Stimulated activated CD8-positive, alpha-beta memory T cell treated with anti-CD3 and anti-CD28 coated beads, Interleukin-12 subunit alpha, Interleukin-12 subunit beta, amount 100 ng/mL, for 24 hours (primary cell): ENCODE data around the gene SLC35F2.
"Not testable (repeated sequence)": the region's sequence is repeated elsewhere in the genome, so short reads cannot be mapped to it uniquely, and the experiment has no call there.

ENCODE experiments used
- DNase-seq: peaks from one replicate; pipeline ENCODE4 v3.0.0-alpha.2; 2020; ENCODE audit errors: extremely low read depth

Gene SLC35F2

GRCh38 chr11:107842412-107843100, 16.0 kb downstream of the SLC35F2 start:
- no peak for DNase-seq

- no peak for DNase-seq
Measured at GRCh38 chr11:107840129-107840484, 18.5 kb downstream of the SLC35F2 start.

GRCh38 chr11:107836851-107837250, 21.7 kb downstream of the SLC35F2 start:
- no peak for DNase-seq

- no peak for DNase-seq
Measured at GRCh38 chr11:107834995-107835394, 23.6 kb downstream of the SLC35F2 start.

- DNase-seq, result not testable (repeated sequence)
Measured at GRCh38 chr11:107833926-107834325, 24.7 kb downstream of the SLC35F2 start.

- no peak for DNase-seq
Measured at GRCh38 chr11:107830915-107831540, 27.6 kb downstream of the SLC35F2 start.

- no peak for DNase-seq
Measured at GRCh38 chr11:107827041-107827440, 31.5 kb downstream of the SLC35F2 start.

- DNase-seq, result no peak
Measured at GRCh38 chr11:107825875-107826274, 32.7 kb downstream of the SLC35F2 start.

GRCh38 chr11:107824668-107825369, 33.8 kb downstream of the SLC35F2 start:
- DNase-seq, result no peak

- DNase-seq, result no peak
Measured at GRCh38 chr11:107821199-107821927, 37.2 kb downstream of the SLC35F2 start.

- DNase-seq, result no peak
Measured at GRCh38 chr11:107819361-107820014, 39.1 kb downstream of the SLC35F2 start.

GRCh38 chr11:107818491-107818890, 40.1 kb downstream of the SLC35F2 start:
- DNase-seq, result no peak

GRCh38 chr11:107816028-107816427, 42.6 kb downstream of the SLC35F2 start:
- no peak for DNase-seq

- DNase-seq, result no peak
Measured at GRCh38 chr11:107810875-107811274, 47.7 kb downstream of the SLC35F2 start.

GRCh38 chr11:107808521-107808920, 50.1 kb downstream of the SLC35F2 start:
- no peak for DNase-seq

- DNase-seq, result no peak
Measured at GRCh38 chr11:107804971-107805370, 53.6 kb downstream of the SLC35F2 start.

- DNase-seq, result no peak
Measured at GRCh38 chr11:107804211-107804610, 54.4 kb downstream of the SLC35F2 start.

GRCh38 chr11:107801641-107802040, 56.9 kb downstream of the SLC35F2 start:
- DNase-seq, result no peak

GRCh38 chr11:107799218-107799859, 59.2 kb downstream of the SLC35F2 start:
- DNase-seq, result peak; percentile 5

GRCh38 chr11:107792049-107792443, 66.5 kb downstream of the SLC35F2 start:
- no peak for DNase-seq

GRCh38 chr11:107791343-107792048, 67.1 kb downstream of the SLC35F2 start:
- DNase-seq, result no peak
